ENCODE data around the gene CEACAM5.

GRCh38 chr19:41769608-41770007 lies 61.2 kb downstream of the CEACAM5 start:
- TF ChIP-seq, protein P1, sequence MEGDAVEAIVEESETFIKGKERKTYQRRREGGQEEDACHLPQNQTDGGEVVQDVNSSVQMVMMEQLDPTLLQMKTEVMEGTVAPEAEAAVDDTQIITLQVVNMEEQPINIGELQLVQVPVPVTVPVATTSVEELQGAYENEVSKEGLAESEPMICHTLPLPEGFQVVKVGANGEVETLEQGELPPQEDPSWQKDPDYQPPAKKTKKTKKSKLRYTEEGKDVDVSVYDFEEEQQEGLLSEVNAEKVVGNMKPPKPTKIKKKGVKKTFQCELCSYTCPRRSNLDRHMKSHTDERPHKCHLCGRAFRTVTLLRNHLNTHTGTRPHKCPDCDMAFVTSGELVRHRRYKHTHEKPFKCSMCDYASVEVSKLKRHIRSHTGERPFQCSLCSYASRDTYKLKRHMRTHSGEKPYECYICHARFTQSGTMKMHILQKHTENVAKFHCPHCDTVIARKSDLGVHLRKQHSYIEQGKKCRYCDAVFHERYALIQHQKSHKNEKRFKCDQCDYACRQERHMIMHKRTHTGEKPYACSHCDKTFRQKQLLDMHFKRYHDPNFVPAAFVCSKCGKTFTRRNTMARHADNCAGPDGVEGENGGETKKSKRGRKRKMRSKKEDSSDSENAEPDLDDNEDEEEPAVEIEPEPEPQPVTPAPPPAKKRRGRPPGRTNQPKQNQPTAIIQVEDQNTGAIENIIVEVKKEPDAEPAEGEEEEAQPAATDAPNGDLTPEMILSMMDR (IDR thresholded peaks at IDR 0.05; ENCODE audit: poor library complexity) = no peak
- TF ChIP-seq EZH2 (IDR thresholded peaks at IDR 0.05; ENCODE audit: borderline replicate concordance) (no peak), EZH2phosphoT487 (IDR thresholded peaks at IDR 0.05; ENCODE audit: low read depth, severe bottlenecking, unreplicated experiment) (no peak)

Data from hepatocyte (in vitro differentiated cells).